ENCODE results near the gene B4GALNT1. TPM values are rescaled to one million over a fixed set of nuclear protein-coding genes. Genes with fewer than 3 reads are reported as not detected.

The B4GALNT1 gene
- total and polyA plus RNA-seq, 9 of the 15 experiments (the other 6 are each of a cell fraction or from before 2014, with no cell fraction given), result 1.0 to 32.2 (median 9.8) TPM

GRCh38 chr12:57632958-57633840 lies at the start of gene B4GALNT1 (continued):
- peak; percentile 19; the same call in 1 of the 2 replicates for TF ChIP-seq ZBTB40 (IDR thresholded peaks at IDR 0.05)
- no peak for TF ChIP-seq ZBTB40 (CRISPR knock-in tag; IDR thresholded peaks at IDR 0.05)
- 0 out of 2 replicates have a peak, but pooled peaks have one; percentile 45 for TF ChIP-seq ZNF431 (CRISPR knock-in tag; IDR thresholded peaks at IDR 0.05)
- peak; percentile 82 for TF ChIP-seq RNF2 (IDR thresholded peaks at IDR 0.05)
- TF ChIP-seq RB1 (IDR thresholded peaks at IDR 0.05; ENCODE audit: low read depth), result peak; percentile 98
- no peak for TF ChIP-seq ZNF583 (CRISPR knock-in tag; IDR thresholded peaks at IDR 0.05)
- no peak; the same call in none of the 2 replicates for TF ChIP-seq ZNF511 (CRISPR knock-in tag; IDR thresholded peaks at IDR 0.05)
- TF ChIP-seq ZNF197 (CRISPR knock-in tag; IDR thresholded peaks at IDR 0.05; ENCODE audit: low read depth), result no peak
- TF ChIP-seq STAG1 (CRISPR knock-in tag; IDR thresholded peaks at IDR 0.05; ENCODE audit: borderline replicate concordance), result peak; percentile 36; the same call in 1 of the 2 replicates
- no peak for TF ChIP-seq ZNF655 (CRISPR knock-in tag; IDR thresholded peaks at IDR 0.05)
- no peak for TF ChIP-seq FOXK1 (CRISPR knock-in tag; IDR thresholded peaks at IDR 0.05; ENCODE audit: borderline replicate concordance)
- TF ChIP-seq VEZF1 (CRISPR knock-in tag; IDR thresholded peaks at IDR 0.05), result peak; percentile 36
- 0 out of 2 replicates have a peak, but pooled peaks have one; percentile 29 for TF ChIP-seq ZNF263 (CRISPR knock-in tag; IDR thresholded peaks at IDR 0.05; ENCODE audit: borderline replicate concordance)
- no peak for TF ChIP-seq KLF16 (IDR thresholded peaks at IDR 0.05)
- TF ChIP-seq FOSL1 (tag; conservative IDR thresholded peaks at IDR 0.05), result no peak
